Measurements from ENCODE around the gene SPTBN1.
A peak's percentile ranks its signal among the peaks of the same experiment; 100 is the strongest.

SPTBN1 gene

GRCh38 chr2:54553775-54554174, 97.6 kb downstream of the SPTBN1 start:
- no peak for DNase-seq (ENCODE audit: low read depth in 2 of 2)

- no peak for DNase-seq (ENCODE audit: low read depth in 2 of 2)
Measured at GRCh38 chr2:54555318-54555837, 99.3 kb downstream of the SPTBN1 start.

- no peak for DNase-seq (ENCODE audit: low read depth in 2 of 2)
Measured at GRCh38 chr2:54556621-54557121, 100.5 kb downstream of the SPTBN1 start.

- no peak for DNase-seq (ENCODE audit: low read depth in 2 of 2)
Measured at GRCh38 chr2:54557211-54557600, 101.1 kb downstream of the SPTBN1 start.

GRCh38 chr2:54557601-54558187, 101.6 kb downstream of the SPTBN1 start:
- DNase-seq (ENCODE audit: low read depth in 2 of 2), result no peak

GRCh38 chr2:54558188-54559005, 102.3 kb downstream of the SPTBN1 start:
- no peak for DNase-seq (ENCODE audit: low read depth in 2 of 2)

GRCh38 chr2:54559006-54559445, 102.9 kb downstream of the SPTBN1 start:
- DNase-seq (ENCODE audit: low read depth in 2 of 2), result no peak

- DNase-seq (ENCODE audit: low read depth in 2 of 2), result peak; percentile 80
Measured at GRCh38 chr2:54559593-54560145, 103.5 kb downstream of the SPTBN1 start.

- peak; percentile 55 to 56 for DNase-seq (ENCODE audit: low read depth in 2 of 2)
Measured at GRCh38 chr2:54560146-54560881, 104.2 kb downstream of the SPTBN1 start.

- no peak for DNase-seq (ENCODE audit: low read depth in 2 of 2)
Measured at GRCh38 chr2:54561010-54561409, 104.9 kb downstream of the SPTBN1 start.

- DNase-seq (ENCODE audit: low read depth in 2 of 2), result no peak
Measured at GRCh38 chr2:54564439-54564838, 108.3 kb downstream of the SPTBN1 start.

GRCh38 chr2:54565551-54565950, 109.4 kb downstream of the SPTBN1 start:
- DNase-seq (ENCODE audit: low read depth in 2 of 2), result no peak

GRCh38 chr2:54566896-54567295, 110.8 kb downstream of the SPTBN1 start:
- no peak for DNase-seq (ENCODE audit: low read depth in 2 of 2)

- DNase-seq (ENCODE audit: low read depth in 2 of 2), result no peak
Measured at GRCh38 chr2:54568876-54569321, 112.8 kb downstream of the SPTBN1 start.

GRCh38 chr2:54569745-54570301, 113.7 kb downstream of the SPTBN1 start:
- DNase-seq (ENCODE audit: low read depth in 2 of 2), result no peak

GRCh38 chr2:54570321-54570855, 114.3 kb downstream of the SPTBN1 start:
- no peak for DNase-seq (ENCODE audit: low read depth in 2 of 2)

GRCh38 chr2:54570925-54571694, 115.0 kb downstream of the SPTBN1 start:
- DNase-seq (ENCODE audit: low read depth in 2 of 2), result peak; percentile 87

- peak; percentile 87 to 89 for DNase-seq (ENCODE audit: low read depth in 2 of 2)
Measured at GRCh38 chr2:54572262-54572635, 116.1 kb downstream of the SPTBN1 start.

GRCh38 chr2:54572636-54573536, 116.8 kb downstream of the SPTBN1 start:
- no peak for DNase-seq (ENCODE audit: low read depth in 2 of 2)
